HAP-1 (cell line): ENCODE measurements around the gene UGT2B15.
A peak's percentile ranks its signal among the peaks of the same experiment; 100 is the strongest.
"Not testable (repeated sequence)": the region's sequence is repeated elsewhere in the genome, so short reads cannot be mapped to it uniquely, and the experiment has no call there.

Experiments used
- DNase-seq, 2 experiments: peaks; one replicate each; pipeline ENCODE4 v3.0.0-alpha.2; 2016 to 2020; ENCODE audit warnings: low spot score in 2 of 2
- H3K27me3 ChIP-seq: fragments of 250-450 bp; sonication (Bioruptor Pico); 2 replicates; pipeline ENCODE4 v1.5.1; 2020; ENCODE audit warnings: low read depth, mild to moderate bottlenecking, moderate library complexity
- H3K36me3 ChIP-seq: fragments of 250-450 bp; sonication (Bioruptor Pico); replicated peaks from 2 replicates; pipeline ENCODE4 v1.5.1; 2020; ENCODE audit warnings: mild to moderate bottlenecking
- H3K4me1 ChIP-seq: fragments of 250-450 bp; sonication (Bioruptor Pico); 2 replicates; pipeline ENCODE4 v1.5.1; 2020; ENCODE audit warnings: mild to moderate bottlenecking
- H3K4me3 ChIP-seq: fragments of 250-450 bp; sonication (Bioruptor Pico); 2 replicates; pipeline ENCODE4 v1.5.1; 2020; ENCODE audit warnings: mild to moderate bottlenecking, moderate library complexity
- H3K9me3 ChIP-seq: fragments of 250-450 bp; sonication (Bioruptor Pico); 2 replicates; pipeline ENCODE4 v1.5.1; 2020; ENCODE audit warnings: mild to moderate bottlenecking, moderate library complexity
- in situ Hi-C: fragments of 300-500 bp; cut with MboI; formaldehyde crosslinking; loops from 3 replicates; pipeline ENCODE4 v1.14.3; 2020; ENCODE audit warnings: low sequenced_read_pairs, inconsistent platforms, mixed read lengths

UGT2B15 gene

GRCh38 chr4:68671217-68671616 lies 765 bp upstream of the UGT2B15 start:
- in situ Hi-C loops, DNase-seq, H3K27me3 ChIP-seq: not testable (repeated sequence)

GRCh38 chr4:68668537-68669163 lies 1.8 kb downstream of the UGT2B15 start:
- H3K27me3 ChIP-seq, H3K9me3 ChIP-seq, DNase-seq, in situ Hi-C loops, H3K36me3 ChIP-seq, H3K4me3 ChIP-seq, H3K4me1 ChIP-seq: not testable (repeated sequence)

More at GRCh38 chr4:68671217-68671616, 765 bp upstream of the UGT2B15 start:
- H3K36me3 ChIP-seq, H3K9me3 ChIP-seq, H3K4me1 ChIP-seq, H3K4me3 ChIP-seq: not testable (repeated sequence)

GRCh38 chr4:68667551-68667950 lies 2.9 kb downstream of the UGT2B15 start:
- H3K36me3 ChIP-seq, H3K9me3 ChIP-seq, DNase-seq, in situ Hi-C loops, H3K27me3 ChIP-seq, H3K4me1 ChIP-seq, H3K4me3 ChIP-seq: not testable (repeated sequence)

- H3K9me3 ChIP-seq, H3K4me1 ChIP-seq, H3K36me3 ChIP-seq, DNase-seq, H3K27me3 ChIP-seq, in situ Hi-C loops, H3K4me3 ChIP-seq: not testable (repeated sequence)
Measured at GRCh38 chr4:68664721-68665120, 5.7 kb downstream of the UGT2B15 start.

- H3K36me3 ChIP-seq, H3K27me3 ChIP-seq, in situ Hi-C loops, H3K9me3 ChIP-seq, DNase-seq, H3K4me3 ChIP-seq, H3K4me1 ChIP-seq: not testable (repeated sequence)
Measured at GRCh38 chr4:68662836-68663574, 7.4 kb downstream of the UGT2B15 start.

GRCh38 chr4:68658672-68659071 lies 11.8 kb downstream of the UGT2B15 start:
- in situ Hi-C loops: no loop called here
- Histone ChIP-seq H3K9me3 (no peaks in the 10 kb centered on the region), H3K27me3 (no peaks in the 10 kb centered on the region), H3K36me3 (no peaks in the 10 kb centered on the region), H3K4me1 (peaks cover 20% of the 10 kb centered on the region), H3K4me3 (no peak overlapping the region)
- DNase-seq: no peak

- peaks cover 20% of the 10 kb centered on the region for H3K4me1 ChIP-seq
Measured at GRCh38 chr4:68657022-68657594, 13.3 kb downstream of the UGT2B15 start.

GRCh38 chr4:68656445-68656973 lies 13.9 kb downstream of the UGT2B15 start:
- H3K4me3 ChIP-seq, H3K9me3 ChIP-seq, in situ Hi-C loops, H3K36me3 ChIP-seq, DNase-seq, H3K27me3 ChIP-seq: not testable (repeated sequence)
- H3K4me1 ChIP-seq: peaks cover 20% of the 10 kb centered on the region

More at GRCh38 chr4:68657022-68657594, 13.3 kb downstream of the UGT2B15 start:
- H3K27me3 ChIP-seq, DNase-seq, H3K36me3 ChIP-seq, in situ Hi-C loops, H3K9me3 ChIP-seq, H3K4me3 ChIP-seq: not testable (repeated sequence)

- peaks cover 20% of the 10 kb centered on the region for H3K4me1 ChIP-seq
- in situ Hi-C loops: no loop called here
- H3K36me3 ChIP-seq: no peaks in the 10 kb centered on the region
- no peaks in the 10 kb centered on the region for H3K9me3 ChIP-seq
- H3K4me3 ChIP-seq: no peak overlapping the region
- DNase-seq: no peak
- no peaks in the 10 kb centered on the region for H3K27me3 ChIP-seq
Measured at GRCh38 chr4:68655764-68656444, 14.5 kb downstream of the UGT2B15 start.

- Histone ChIP-seq H3K27me3 (no peaks in the 10 kb centered on the region), H3K36me3 (no peaks in the 10 kb centered on the region), H3K4me1 (peaks cover 20% of the 10 kb centered on the region), H3K4me3 (no peak overlapping the region), H3K9me3 (no peaks in the 10 kb centered on the region)
- peak in 1 of 2 experiments; percentile 44 for DNase-seq
- in situ Hi-C loops: no loop called here
Measured at GRCh38 chr4:68654946-68655721, 15.3 kb downstream of the UGT2B15 start.

- in situ Hi-C loops: no loop called here
- no peaks in the 10 kb centered on the region for H3K27me3 ChIP-seq
- H3K4me1 ChIP-seq: peaks cover 12% of the 10 kb centered on the region
- H3K4me3 ChIP-seq: no peak overlapping the region
- H3K36me3 ChIP-seq: no peaks in the 10 kb centered on the region
- H3K9me3 ChIP-seq: no peaks in the 10 kb centered on the region
- DNase-seq: no peak
Measured at GRCh38 chr4:68651932-68652331, 18.5 kb downstream of the UGT2B15 start.

GRCh38 chr4:68630371-68630770 lies 40.1 kb downstream of the UGT2B15 start:
- Histone ChIP-seq H3K4me1 (no peaks in the 10 kb centered on the region), H3K27me3 (no peaks in the 10 kb centered on the region), H3K36me3 (no peaks in the 10 kb centered on the region), H3K9me3 (no peaks in the 10 kb centered on the region), H3K4me3 (no peak overlapping the region)
- DNase-seq: no peak
- in situ Hi-C loops: no loop called here

- H3K4me1 ChIP-seq, DNase-seq, H3K27me3 ChIP-seq, in situ Hi-C loops, H3K4me3 ChIP-seq, H3K9me3 ChIP-seq, H3K36me3 ChIP-seq: not testable (repeated sequence)
Measured at GRCh38 chr4:68622731-68623130, 47.7 kb downstream of the UGT2B15 start.
